Psoas muscle (tissue), 8 donors: Measurements from ENCODE around the gene KATNBL1. TPM values are rescaled to one million over a fixed set of nuclear protein-coding genes. Genes with fewer than 3 reads are reported as not detected.
"Not testable (repeated sequence)": the region's sequence is repeated elsewhere in the genome, so short reads cannot be mapped to it uniquely, and the experiment has no call there.

ENCODE experiments used
- ATAC-seq, 4 donors: fragments of 200-7000 bp; cut with Tn5 transposase; one replicate each; pipeline ENCODE4 v1.9.1; 2020; ENCODE audit warnings: moderate library complexity in 3 of 4, mild to moderate bottlenecking in 2 of 4
- DNase-seq, 2 donors: peaks; one replicate each; pipeline ENCODE4 v3.0.0-alpha.2; 2020
- H3K27ac ChIP-seq: fragments of 200-600 bp; one replicate; pipeline ENCODE4 v1.8.0; 2022
- H3K27me3 ChIP-seq, 3 donors: fragments of 200-600 bp in 1 of 3; one replicate each; pipeline versions ENCODE4 v1.6.1 to v1.8.0; 2013 to 2022; ENCODE audit warnings: low read length in 2 of 3, mild to moderate bottlenecking in 2 of 3, moderate library complexity in 1 of 3; ENCODE audit not compliant: insufficient read depth in 3 of 3
- H3K36me3 ChIP-seq, 2 donors: fragments of 200-600 bp in 1 of 2; one replicate each; pipeline versions ENCODE4 v1.6.1 to v1.8.0; 2013 to 2022; ENCODE audit warnings: low read depth in 1 of 2, mild to moderate bottlenecking in 1 of 2, moderate library complexity in 1 of 2; ENCODE audit not compliant: insufficient read depth in 1 of 2
- H3K4me1 ChIP-seq: fragments of 200-600 bp; one replicate; pipeline ENCODE4 v1.8.0; 2022
- H3K4me3 ChIP-seq: fragments of 200-600 bp; one replicate; pipeline ENCODE4 v1.8.0; 2022; ENCODE audit warnings: mild to moderate bottlenecking
- H3K9me3 ChIP-seq: fragments of 200-600 bp; one replicate; pipeline ENCODE4 v1.8.0; 2022
- WGBS, 3 donors: extraction: QIAGEN DNeasy Blood & Tissue Kit; methylation state at CpG; one replicate each; pipeline versions ENCODE4 v1.1.6 to v1.1.7; 2013; 5-methylcytosine and 5-hydroxymethylcytosine counted together
- intact Hi-C, 2 donors: fragments of 100-400 bp; cut with DNase I; formaldehyde crosslinking; loops; one replicate each; pipeline versions ENCODE4 v1.11.0 to v1.14.2; 2022
- polyA plus RNA-seq, 3 donors: library from polyadenylated mRNA; stranded (reverse); fragments of 200-250 nt; gene quantifications; one replicate each; pipeline ENCODE4 v1.2.3, GENCODE V29; 2013
- total RNA-seq, 4 donors: library from RNA; stranded (reverse); fragmentation: NEBNext Ultra II Directional in 2 of 4; extraction: Animal tissue kit (Norgen Biotek cat#: 25700) in 2 of 4; gene quantifications; one replicate each; pipeline versions ENCODE4 v1.2.1 to v1.2.4, GENCODE V29; 2021 to 2023
- TF ChIP-seq, protein P1 (sequence below): fragments of 200-600 bp; IDR thresholded peaks from one replicate; pipeline ENCODE4 v1.8.0; 2022; ENCODE audit warnings: antibody characterized with exemption
- donor health status: healthy with polysubstance abuse.
- donor health status: DM: no; HTN: no; CAD: no; lungs with moderate emphysema.
- donor health status: Bipolar disorder and iron deficiency.
- donor health status: healthy.
- donor health status: DM: yes; HTN: yes; CAD: no.
- donor health status: DM: no; HTN: no; CAD: no.
- donor health status: DM: no; HTN: no; CAD: no.
- donor health status: DM: yes; HTN: yes; CAD: no.

Gene KATNBL1
- total and polyA plus RNA-seq, 7 donors = 10.4 to 22.3 (median 17.3) TPM

DNA sequence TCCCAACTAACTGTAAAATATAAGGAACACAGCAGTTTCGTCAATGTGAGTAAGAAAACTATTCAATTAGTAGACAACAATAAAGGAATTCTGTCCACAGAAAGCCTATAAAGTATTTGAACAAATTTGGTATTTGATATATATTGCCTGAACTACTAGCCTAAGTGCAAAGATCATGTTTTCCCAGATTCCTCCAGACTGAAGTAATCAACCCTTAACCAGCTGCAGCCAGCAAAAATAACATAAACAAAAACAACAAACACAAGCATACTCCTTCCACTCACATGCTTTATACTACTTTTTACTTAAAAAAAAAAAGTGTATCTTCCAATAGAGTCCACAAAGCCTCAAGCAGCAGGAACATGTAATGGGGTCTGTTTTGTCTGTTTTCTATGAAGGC is 84.0 kb downstream of the KATNBL1 start:
- TF ChIP-seq, protein P1, sequence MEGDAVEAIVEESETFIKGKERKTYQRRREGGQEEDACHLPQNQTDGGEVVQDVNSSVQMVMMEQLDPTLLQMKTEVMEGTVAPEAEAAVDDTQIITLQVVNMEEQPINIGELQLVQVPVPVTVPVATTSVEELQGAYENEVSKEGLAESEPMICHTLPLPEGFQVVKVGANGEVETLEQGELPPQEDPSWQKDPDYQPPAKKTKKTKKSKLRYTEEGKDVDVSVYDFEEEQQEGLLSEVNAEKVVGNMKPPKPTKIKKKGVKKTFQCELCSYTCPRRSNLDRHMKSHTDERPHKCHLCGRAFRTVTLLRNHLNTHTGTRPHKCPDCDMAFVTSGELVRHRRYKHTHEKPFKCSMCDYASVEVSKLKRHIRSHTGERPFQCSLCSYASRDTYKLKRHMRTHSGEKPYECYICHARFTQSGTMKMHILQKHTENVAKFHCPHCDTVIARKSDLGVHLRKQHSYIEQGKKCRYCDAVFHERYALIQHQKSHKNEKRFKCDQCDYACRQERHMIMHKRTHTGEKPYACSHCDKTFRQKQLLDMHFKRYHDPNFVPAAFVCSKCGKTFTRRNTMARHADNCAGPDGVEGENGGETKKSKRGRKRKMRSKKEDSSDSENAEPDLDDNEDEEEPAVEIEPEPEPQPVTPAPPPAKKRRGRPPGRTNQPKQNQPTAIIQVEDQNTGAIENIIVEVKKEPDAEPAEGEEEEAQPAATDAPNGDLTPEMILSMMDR = no peak

DNA sequence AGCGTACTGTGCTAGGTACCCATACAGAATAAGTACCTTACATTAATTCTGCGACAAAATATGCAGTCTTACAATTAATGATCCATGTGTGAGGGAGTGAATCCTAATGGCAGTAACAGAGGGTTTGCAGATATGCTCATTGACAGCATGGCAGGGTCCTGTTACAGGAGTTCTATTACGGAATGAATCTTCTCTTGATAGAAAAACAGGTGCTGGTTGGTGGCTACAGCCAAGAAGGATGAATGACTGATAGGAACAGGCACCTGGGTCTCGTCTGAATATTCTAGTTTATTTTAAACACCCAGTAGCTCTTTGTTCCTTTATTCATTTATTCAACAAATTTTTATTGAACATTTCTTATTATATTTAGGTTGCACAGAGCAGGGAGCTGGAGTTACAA is 85.2 kb downstream of the KATNBL1 start:
- Histone ChIP-seq H3K36me3 (no peaks in the 10 kb centered on the region), H3K27me3 (no peaks in the 10 kb centered on the region), H3K4me3 (no peak overlapping the region), H3K9me3 (no peaks in the 10 kb centered on the region), H3K4me1 (no peaks in the 10 kb centered on the region), H3K27ac (no peak overlapping the region)
- TF ChIP-seq, protein P1 = no peak
- intact Hi-C loops = no loop called here
- ATAC-seq = peak in 3 of 4 donors; percentile 32 to 77 (median 37)
- DNase-seq = no peak
- 48 to 54% (median 48%) methylated on average over 4 of the region's 4 CpGs for WGBS, 3 donors

More for the DNA sequence above, 84.0 kb downstream of the KATNBL1 start:
- no peaks in the 10 kb centered on the region for H3K36me3 ChIP-seq
- no peaks in the 10 kb centered on the region for H3K9me3 ChIP-seq
- H3K4me1 ChIP-seq = no peaks in the 10 kb centered on the region
- no peak for DNase-seq
- H3K4me3 ChIP-seq = no peak overlapping the region
- ATAC-seq = no peak
- intact Hi-C loops = no loop called here
- no peaks in the 10 kb centered on the region for H3K27me3 ChIP-seq
- WGBS, 3 donors = 64 to 77% (median 74%) methylated on average over 1 of the region's 1 CpG
- H3K27ac ChIP-seq = no peak overlapping the region

DNA sequence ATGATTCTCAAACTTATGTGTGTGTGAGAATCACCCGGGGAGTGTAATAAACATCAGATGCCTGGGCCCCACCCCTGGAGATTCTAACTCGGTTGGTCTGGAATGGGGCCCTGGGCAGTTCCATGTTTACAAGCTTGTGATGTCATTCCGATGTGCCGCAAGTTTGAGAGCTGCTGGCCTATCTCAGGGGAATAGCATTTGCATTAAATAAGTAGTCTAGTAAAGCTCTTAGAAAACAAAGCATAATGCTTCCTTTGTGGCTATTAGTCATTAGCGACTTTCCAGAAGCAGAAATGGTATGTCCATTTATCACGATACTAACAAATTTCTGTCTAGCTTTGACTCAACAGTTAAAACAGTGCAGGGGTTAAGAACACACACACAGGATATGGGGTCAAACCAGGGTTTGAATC is 87.1 kb downstream of the KATNBL1 start:
- WGBS, 3 donors = 52 to 61% (median 56%) methylated on average over 6 of the region's 6 CpGs
- intact Hi-C loops = no loop called here
- Histone ChIP-seq H3K27ac (no peak overlapping the region), H3K27me3 (peaks cover 0 to 2% (median 0%) of the 10 kb centered on the region in 3 donors), H3K4me3 (no peak overlapping the region), H3K36me3 (no peaks in the 10 kb centered on the region), H3K4me1 (no peaks in the 10 kb centered on the region), H3K9me3 (no peaks in the 10 kb centered on the region)
- TF ChIP-seq, protein P1 = no peak
- no peak for ATAC-seq
- DNase-seq = no peak

GRCh38 chr15:34121786-34122185 is 88.1 kb downstream of the KATNBL1 start:
- intact Hi-C loops, ATAC-seq, H3K4me1 ChIP-seq, H3K9me3 ChIP-seq, H3K4me3 ChIP-seq, H3K27ac ChIP-seq, DNase-seq, H3K27me3 ChIP-seq, H3K36me3 ChIP-seq: not testable (repeated sequence)
- 74 to 84% (median 83%) methylated on average over 12 of the region's 12 CpGs for WGBS, 3 donors

- H3K36me3 ChIP-seq, DNase-seq, H3K27me3 ChIP-seq, H3K27ac ChIP-seq, H3K4me3 ChIP-seq, H3K4me1 ChIP-seq, H3K9me3 ChIP-seq, intact Hi-C loops, ATAC-seq: not testable (repeated sequence)
- WGBS, 3 donors = 69 to 78% (median 73%) methylated on average over 2 of the region's 2 CpGs
These were observed 89.5 kb downstream of the KATNBL1 start for GRCh38 chr15:34120420-34120819.

DNA sequence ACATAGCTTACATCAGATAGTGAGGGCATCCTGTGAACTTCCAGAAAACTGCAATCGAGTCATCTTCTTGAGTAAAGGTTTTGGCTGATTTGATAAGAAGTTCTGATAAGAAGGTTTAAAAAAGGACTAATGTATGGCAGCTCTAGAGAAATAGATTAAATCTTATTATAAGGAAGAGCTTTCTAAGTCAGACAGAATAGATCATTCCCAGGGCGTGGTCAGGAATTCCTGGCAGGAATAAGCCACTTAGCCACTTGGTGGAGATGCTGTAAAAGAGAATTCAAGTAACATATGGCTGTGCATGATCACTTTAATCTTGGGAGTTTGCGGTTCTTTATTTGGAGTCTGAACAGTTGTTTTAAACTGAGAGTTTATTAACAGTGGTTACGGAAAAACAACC is 90.6 kb downstream of the KATNBL1 start:
- 47 to 63% (median 51%) methylated on average over 4 of the region's 4 CpGs for WGBS, 3 donors
- intact Hi-C loops = no loop called here

More for the DNA sequence above, 90.6 kb downstream of the KATNBL1 start:
- Histone ChIP-seq H3K4me1 (no peaks in the 10 kb centered on the region), H3K27me3 (peaks cover 0 to 2% (median 0%) of the 10 kb centered on the region in 3 donors), H3K4me3 (no peak overlapping the region), H3K9me3 (no peaks in the 10 kb centered on the region), H3K27ac (no peak overlapping the region), H3K36me3 (no peaks in the 10 kb centered on the region)
- TF ChIP-seq, protein P1 = no peak
- DNase-seq (no peak), ATAC-seq (no peak)
